22Rv1 (cell line): Measurements from ENCODE around the gene HOXD13.
A peak's percentile ranks its signal among the peaks of the same experiment; 100 is the strongest.

Experiments
- H3K27ac ChIP-seq: fragments of 450-650 bp; 2 replicates; pipeline ENCODE4 v1.5.1; 2017
- ZFX ChIP-seq: fragments of 450-650 bp; IDR thresholded peaks from 2 replicates; pipeline ENCODE4 v1.6.1; 2017; ENCODE audit warnings: antibody characterized with exemption, borderline replicate concordance
- TF ChIP-seq, protein P1 (sequence below): fragments of 450-650 bp; IDR thresholded peaks from 2 replicates; pipeline ENCODE4 v1.5.1; 2017; ENCODE audit warnings: mild to moderate bottlenecking

Gene HOXD13

DNA sequence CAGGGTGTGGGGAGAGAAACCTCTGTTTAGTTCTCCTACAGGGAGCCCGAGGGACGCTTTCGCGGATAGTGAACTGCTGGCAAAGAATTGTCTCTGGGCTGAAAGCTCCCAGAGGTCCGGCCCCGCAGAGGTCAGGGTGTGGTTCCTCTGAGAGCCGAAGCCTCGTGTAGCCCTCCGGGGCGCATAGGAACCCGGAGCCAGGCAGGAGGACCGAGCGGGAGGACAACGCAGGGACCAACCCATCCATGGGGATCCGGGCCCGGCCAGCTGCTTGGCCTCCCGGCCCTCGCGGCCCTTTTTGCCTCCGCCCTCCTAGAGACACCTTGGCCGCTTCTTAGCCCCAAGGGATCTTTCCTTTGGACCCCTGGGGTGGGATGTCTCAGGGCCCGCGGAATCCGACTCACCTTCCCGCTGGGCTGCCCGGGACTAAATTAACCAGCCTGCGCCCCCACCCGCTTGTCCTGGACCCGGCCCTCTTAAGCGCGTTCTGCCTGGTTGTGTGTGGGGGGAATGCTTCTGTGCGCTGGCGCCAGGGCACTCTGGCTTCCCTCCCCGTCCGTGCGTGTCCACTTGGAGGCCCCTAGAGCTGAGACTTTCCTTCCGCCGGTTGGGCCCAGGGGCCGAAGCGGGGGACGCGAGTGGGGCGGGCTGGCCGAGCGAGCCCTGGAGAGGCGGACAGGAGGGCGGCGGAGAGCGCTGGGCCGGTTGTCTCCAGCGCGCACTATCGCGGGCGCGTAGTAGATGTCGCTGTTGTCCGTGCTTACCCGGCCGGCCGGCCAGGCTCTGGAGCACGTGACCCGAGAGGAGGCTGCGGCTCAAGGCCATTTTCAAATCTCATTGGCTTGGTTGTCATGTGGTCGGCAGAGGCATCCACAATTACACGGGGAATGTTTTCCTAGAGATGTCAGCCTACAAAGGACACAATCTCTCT, 23.6 kb downstream of the HOXD13 start, which contains the start of gene HOXD10:
Gene HOXD10 (plus strand): TSS at position 896 of the 931 bp plus-strand sequence. CDS start 56 bp downstream, outside the sequence.
- no peak within 1 kb of the TSS for H3K27ac ChIP-seq
- TF ChIP-seq, protein P1, sequence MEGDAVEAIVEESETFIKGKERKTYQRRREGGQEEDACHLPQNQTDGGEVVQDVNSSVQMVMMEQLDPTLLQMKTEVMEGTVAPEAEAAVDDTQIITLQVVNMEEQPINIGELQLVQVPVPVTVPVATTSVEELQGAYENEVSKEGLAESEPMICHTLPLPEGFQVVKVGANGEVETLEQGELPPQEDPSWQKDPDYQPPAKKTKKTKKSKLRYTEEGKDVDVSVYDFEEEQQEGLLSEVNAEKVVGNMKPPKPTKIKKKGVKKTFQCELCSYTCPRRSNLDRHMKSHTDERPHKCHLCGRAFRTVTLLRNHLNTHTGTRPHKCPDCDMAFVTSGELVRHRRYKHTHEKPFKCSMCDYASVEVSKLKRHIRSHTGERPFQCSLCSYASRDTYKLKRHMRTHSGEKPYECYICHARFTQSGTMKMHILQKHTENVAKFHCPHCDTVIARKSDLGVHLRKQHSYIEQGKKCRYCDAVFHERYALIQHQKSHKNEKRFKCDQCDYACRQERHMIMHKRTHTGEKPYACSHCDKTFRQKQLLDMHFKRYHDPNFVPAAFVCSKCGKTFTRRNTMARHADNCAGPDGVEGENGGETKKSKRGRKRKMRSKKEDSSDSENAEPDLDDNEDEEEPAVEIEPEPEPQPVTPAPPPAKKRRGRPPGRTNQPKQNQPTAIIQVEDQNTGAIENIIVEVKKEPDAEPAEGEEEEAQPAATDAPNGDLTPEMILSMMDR: no peak
- no peak for TF ChIP-seq ZFX

DNA sequence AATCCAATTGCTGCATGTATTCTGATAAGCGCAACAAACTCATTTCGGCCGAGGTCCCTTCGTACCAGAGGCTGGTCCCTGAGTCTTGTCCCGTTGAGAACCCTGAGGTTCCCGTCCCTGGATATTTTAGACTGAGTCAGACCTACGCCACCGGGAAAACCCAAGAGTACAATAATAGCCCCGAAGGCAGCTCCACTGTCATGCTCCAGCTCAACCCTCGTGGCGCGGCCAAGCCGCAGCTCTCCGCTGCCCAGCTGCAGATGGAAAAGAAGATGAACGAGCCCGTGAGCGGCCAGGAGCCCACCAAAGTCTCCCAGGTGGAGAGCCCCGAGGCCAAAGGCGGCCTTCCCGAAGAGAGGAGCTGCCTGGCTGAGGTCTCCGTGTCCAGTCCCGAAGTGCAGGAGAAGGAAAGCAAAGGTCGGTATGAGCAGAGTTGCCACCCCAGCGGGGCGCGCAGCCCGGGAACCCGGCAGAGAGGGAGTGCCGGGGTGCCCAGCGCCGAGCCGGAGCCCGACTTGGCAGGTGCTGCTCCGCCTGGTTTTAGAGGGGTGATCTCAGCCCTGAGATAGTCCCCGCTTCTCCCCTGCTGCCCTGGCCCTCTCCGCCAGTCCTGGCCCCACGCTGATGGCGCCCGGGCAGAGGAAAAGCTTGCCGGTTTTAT, 24.8 kb downstream of the HOXD13 start:
- H3K27ac ChIP-seq: no peak overlapping the region
- no peak for TF ChIP-seq ZFX
- TF ChIP-seq, protein P1: no peak

DNA sequence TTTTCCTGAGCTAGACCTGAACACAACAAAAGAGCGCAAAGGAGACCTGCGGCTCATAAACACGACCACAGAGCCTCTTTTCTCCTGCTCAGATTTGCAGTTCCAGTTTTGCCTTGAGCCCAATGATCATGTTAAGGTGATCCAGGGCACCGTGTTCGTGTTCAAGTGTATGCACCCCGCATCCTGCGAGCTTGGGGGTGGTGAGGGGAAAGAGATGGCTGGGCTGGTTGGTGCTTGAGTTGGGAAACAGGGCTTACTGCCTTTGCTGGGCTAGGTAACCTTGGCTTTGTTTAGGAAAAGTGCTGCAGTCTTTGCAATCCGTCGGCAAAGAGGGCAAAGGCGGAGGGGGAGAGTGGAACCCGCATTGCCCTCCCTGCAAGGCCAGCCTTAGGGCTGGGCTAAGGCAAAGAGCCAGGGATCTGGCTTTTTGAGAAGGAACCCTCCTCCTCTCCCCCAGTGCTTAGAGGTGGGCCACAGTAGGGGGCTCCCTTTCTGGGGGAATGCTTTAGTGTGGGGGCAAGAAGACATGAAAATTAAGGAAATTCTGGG, 25.4 kb downstream of the HOXD13 start:
- TF ChIP-seq ZFX: no peak
- TF ChIP-seq, protein P1: no peak
- no peak overlapping the region for H3K27ac ChIP-seq

DNA sequence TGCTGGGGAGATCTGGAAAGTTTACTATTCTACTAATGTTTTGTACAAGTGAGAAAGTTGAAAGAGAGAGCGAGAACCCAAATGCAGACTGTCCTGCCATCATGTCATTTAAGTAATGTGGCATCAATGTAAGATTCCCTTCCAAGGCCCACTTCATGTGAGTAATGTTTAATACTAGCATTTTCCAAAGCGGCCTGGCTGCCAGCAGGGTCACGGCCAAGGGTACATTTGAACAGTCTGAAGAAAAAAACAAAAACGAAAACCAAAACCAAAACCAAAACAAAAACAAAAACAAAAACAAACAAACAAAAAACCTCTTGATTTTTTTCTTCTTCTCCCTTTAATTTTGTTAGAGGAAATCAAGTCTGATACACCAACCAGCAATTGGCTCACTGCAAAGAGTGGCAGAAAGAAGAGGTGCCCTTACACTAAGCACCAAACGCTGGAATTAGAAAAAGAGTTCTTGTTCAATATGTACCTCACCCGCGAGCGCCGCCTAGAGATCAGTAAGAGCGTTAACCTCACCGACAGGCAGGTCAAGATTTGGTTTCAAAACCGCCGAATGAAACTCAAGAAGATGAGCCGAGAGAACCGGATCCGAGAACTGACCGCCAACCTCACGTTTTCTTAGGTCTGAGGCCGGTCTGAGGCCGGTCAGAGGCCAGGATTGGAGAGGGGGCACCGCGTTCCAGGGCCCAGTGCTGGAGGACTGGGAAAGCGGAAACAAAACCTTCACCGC, 26.2 kb downstream of the HOXD13 start:
- H3K27ac ChIP-seq: no peak overlapping the region
- no peak for TF ChIP-seq ZFX
- TF ChIP-seq, protein P1: peak; percentile 75

DNA sequence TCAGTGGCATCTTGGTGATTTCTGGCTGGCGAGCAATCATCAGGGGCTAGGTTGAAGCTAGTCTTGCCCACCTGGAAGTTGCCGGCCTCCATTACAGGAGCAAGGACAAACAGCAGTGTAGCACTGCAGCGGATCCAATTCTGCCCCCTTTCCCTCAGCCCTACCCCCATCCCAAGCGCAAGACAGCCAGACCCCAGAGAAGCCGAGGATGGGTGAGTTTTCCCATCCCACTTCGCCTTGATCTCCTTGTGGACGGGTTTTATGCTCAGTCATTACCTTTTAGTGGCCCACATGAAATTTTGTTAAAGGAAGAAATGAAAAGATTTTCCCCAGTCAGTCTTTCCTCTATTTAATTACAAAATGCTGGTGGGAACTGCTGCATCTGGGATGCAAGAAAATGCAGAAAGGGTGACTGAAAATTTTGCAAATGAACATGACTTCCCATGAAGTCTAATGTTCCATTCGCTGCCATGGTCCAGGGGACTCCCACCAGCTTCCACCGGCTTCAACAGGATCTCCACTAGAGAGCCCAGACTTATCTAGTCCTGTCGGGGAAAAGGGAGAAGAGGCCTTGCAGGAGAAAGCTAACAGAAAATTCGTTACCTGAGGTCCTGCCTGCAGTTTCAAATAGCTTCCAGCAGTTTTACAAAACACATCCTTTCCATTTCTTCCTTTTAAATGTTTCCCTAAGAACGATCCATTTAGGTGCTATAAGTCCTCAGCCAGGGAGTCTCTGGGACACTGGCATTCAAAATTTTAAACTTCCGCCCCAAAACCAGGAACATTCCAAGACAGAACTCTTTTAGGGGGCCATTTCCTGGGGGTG, 28.1 kb downstream of the HOXD13 start:
- no peak overlapping the region for H3K27ac ChIP-seq
- TF ChIP-seq, protein P1: no peak
- TF ChIP-seq ZFX: no peak
